HepG2 (cell line): ENCODE data around the gene NUBP2. TPM values are rescaled to one million over a fixed set of nuclear protein-coding genes. Genes with fewer than 3 reads are reported as not detected.
A peak's percentile ranks its signal among the peaks of the same experiment; 100 is the strongest.

ENCODE experiments used
- ATF1 ChIP-seq: IDR thresholded peaks from 2 replicates; pipeline ENCODE4 v1.6.1; 2016; ENCODE audit warnings: mild to moderate bottlenecking, control low read depth
- CBX5 ChIP-seq: sonication (generic); formaldehyde crosslinking; IDR thresholded peaks from 2 replicates; pipeline ENCODE4 v1.4.0; 2020; ENCODE audit warnings: missing genetic modification reagents, borderline replicate concordance
- GATAD1 ChIP-seq: IDR thresholded peaks from 2 replicates; pipeline ENCODE4 v1.6.1; 2016; ENCODE audit warnings: missing genetic modification reagents, missing compliant biosample characterization
- HDAC2 ChIP-seq: sonication (generic); formaldehyde crosslinking; IDR thresholded peaks from 2 replicates; pipeline ENCODE4 v1.4.0; 2020; ENCODE audit warnings: missing genetic modification reagents
- HNRNPUL1 ChIP-seq: fragments of 200-400 bp; formaldehyde crosslinking; IDR thresholded peaks from 2 replicates; pipeline ENCODE4 v1.6.1; 2017; ENCODE audit warnings: low read depth, mild to moderate bottlenecking, low read length, moderate library complexity
- ISL2 ChIP-seq: sonication (generic); formaldehyde crosslinking; IDR thresholded peaks from 2 replicates; pipeline ENCODE4 v1.5.0; 2020; ENCODE audit warnings: missing genetic modification reagents
- JUN ChIP-seq: sonication (generic); formaldehyde crosslinking; IDR thresholded peaks from 2 replicates; pipeline ENCODE4 v1.4.0; 2020; ENCODE audit warnings: mild to moderate bottlenecking, missing genetic modification reagents
- JUND ChIP-seq: sonication (generic); formaldehyde crosslinking; IDR thresholded peaks from 2 replicates; pipeline ENCODE4 v1.8.0; 2022; ENCODE audit warnings: mild to moderate bottlenecking, missing genetic modification reagents
- PLRG1 ChIP-seq: fragments of 450-650 bp; conservative IDR thresholded peaks from 2 replicates; pipeline ENCODE4 v1.6.1; 2016
- RBAK ChIP-seq: sonication (generic); formaldehyde crosslinking; IDR thresholded peaks from 2 replicates; pipeline ENCODE4 v1.5.1; 2020; ENCODE audit warnings: mild to moderate bottlenecking, missing genetic modification reagents
- STAT5B ChIP-seq: sonication (generic); formaldehyde crosslinking; IDR thresholded peaks from 2 replicates; pipeline ENCODE4 v1.4.0; 2020; ENCODE audit warnings: missing genetic modification reagents
- TRIM24 ChIP-seq: sonication (generic); formaldehyde crosslinking; IDR thresholded peaks from 2 replicates; pipeline ENCODE4 v1.8.0; 2022; ENCODE audit warnings: mild to moderate bottlenecking, missing genetic modification reagents
- ZC3H4 ChIP-seq: sonication (generic); formaldehyde crosslinking; IDR thresholded peaks from 2 replicates; pipeline ENCODE4 v1.4.0; 2020; ENCODE audit warnings: missing genetic modification reagents, borderline replicate concordance
- ZFP82 ChIP-seq: sonication (generic); formaldehyde crosslinking; IDR thresholded peaks from 2 replicates; pipeline ENCODE4 v1.5.1; 2020; ENCODE audit warnings: mild to moderate bottlenecking, missing genetic modification reagents, borderline replicate concordance
- ZNF138 ChIP-seq: sonication (generic); formaldehyde crosslinking; IDR thresholded peaks from 2 replicates; pipeline ENCODE4 v1.5.0; 2020; ENCODE audit warnings: mild to moderate bottlenecking, low read depth, missing genetic modification reagents
- ZNF343 ChIP-seq: sonication (generic); formaldehyde crosslinking; IDR thresholded peaks from 2 replicates; pipeline ENCODE4 v1.4.0; 2020; ENCODE audit warnings: mild to moderate bottlenecking, missing genetic modification reagents
- ZNF484 ChIP-seq: sonication (generic); formaldehyde crosslinking; IDR thresholded peaks from 2 replicates; pipeline ENCODE4 v1.5.1; 2020; ENCODE audit warnings: mild to moderate bottlenecking, low read depth, missing genetic modification reagents, borderline replicate concordance
- ZNF672 ChIP-seq: sonication (generic); formaldehyde crosslinking; IDR thresholded peaks from 2 replicates; pipeline ENCODE4 v1.8.1; 2022; ENCODE audit warnings: missing genetic modification reagents
- ZNF7 ChIP-seq: IDR thresholded peaks from 2 replicates; pipeline ENCODE4 v1.6.1; 2016; ENCODE audit warnings: missing biosample characterization, missing genetic modification reagents
- ZNF724P ChIP-seq: sonication (generic); formaldehyde crosslinking; IDR thresholded peaks from 2 replicates; pipeline ENCODE4 v1.8.0; 2022; ENCODE audit warnings: missing genetic modification reagents, borderline replicate concordance
- ZNF766 ChIP-seq: sonication (generic); formaldehyde crosslinking; IDR thresholded peaks from 2 replicates; pipeline ENCODE4 v1.5.0; 2020; ENCODE audit warnings: missing genetic modification reagents, borderline replicate concordance
- polyA plus RNA-seq, 8 experiments: library from polyadenylated mRNA; depleted of rRNA in 3 of 8; stranded (reverse) in 7 of 8; unstranded in 1 of 8; fragments of >200 nt; fragmentation: Illumina TruSeq in 4 of 8; extraction: Trizol in 4 of 8; gene quantifications; 2 replicates each; pipeline versions ENCODE4 v1.2.1 to v1.2.3, GENCODE V29; 2011 to 2016; ENCODE audit warnings: low read depth in 4 of 8, missing spikeins in 1 of 8, mixed read lengths in 1 of 8; ENCODE audit not compliant: insufficient read depth in 1 of 8
- total RNA-seq, 5 experiments: library from RNA; depleted of rRNA; stranded (reverse); fragments of >200 nt; fragmentation: Illumina TruSeq; extraction: Trizol; gene quantifications; 2 replicates each; pipeline ENCODE4 v1.2.3, GENCODE V29; 2016; ENCODE audit warnings: low read depth in 1 of 5
- TF ChIP-seq, protein P1 (sequence below): sonication (generic); formaldehyde crosslinking; IDR thresholded peaks from 2 replicates; pipeline ENCODE4 v1.9.0; 2021; ENCODE audit warnings: missing genetic modification reagents, mild to moderate bottlenecking, borderline replicate concordance
- TF ChIP-seq, protein P2 (sequence below): sonication (generic); formaldehyde crosslinking; IDR thresholded peaks from 2 replicates; pipeline ENCODE4 v1.4.0; 2020; ENCODE audit warnings: missing genetic modification reagents
- TF ChIP-seq, protein P3 (sequence below): sonication (generic); formaldehyde crosslinking; IDR thresholded peaks from 2 replicates; pipeline ENCODE4 v1.4.0; 2020; ENCODE audit warnings: missing genetic modification reagents

Gene NUBP2
- total and polyA plus RNA-seq, 2 of the 13 experiments (the other 11 are each of a cell fraction or from before 2014, with no cell fraction given): 25.7 to 61.5 TPM

DNA sequence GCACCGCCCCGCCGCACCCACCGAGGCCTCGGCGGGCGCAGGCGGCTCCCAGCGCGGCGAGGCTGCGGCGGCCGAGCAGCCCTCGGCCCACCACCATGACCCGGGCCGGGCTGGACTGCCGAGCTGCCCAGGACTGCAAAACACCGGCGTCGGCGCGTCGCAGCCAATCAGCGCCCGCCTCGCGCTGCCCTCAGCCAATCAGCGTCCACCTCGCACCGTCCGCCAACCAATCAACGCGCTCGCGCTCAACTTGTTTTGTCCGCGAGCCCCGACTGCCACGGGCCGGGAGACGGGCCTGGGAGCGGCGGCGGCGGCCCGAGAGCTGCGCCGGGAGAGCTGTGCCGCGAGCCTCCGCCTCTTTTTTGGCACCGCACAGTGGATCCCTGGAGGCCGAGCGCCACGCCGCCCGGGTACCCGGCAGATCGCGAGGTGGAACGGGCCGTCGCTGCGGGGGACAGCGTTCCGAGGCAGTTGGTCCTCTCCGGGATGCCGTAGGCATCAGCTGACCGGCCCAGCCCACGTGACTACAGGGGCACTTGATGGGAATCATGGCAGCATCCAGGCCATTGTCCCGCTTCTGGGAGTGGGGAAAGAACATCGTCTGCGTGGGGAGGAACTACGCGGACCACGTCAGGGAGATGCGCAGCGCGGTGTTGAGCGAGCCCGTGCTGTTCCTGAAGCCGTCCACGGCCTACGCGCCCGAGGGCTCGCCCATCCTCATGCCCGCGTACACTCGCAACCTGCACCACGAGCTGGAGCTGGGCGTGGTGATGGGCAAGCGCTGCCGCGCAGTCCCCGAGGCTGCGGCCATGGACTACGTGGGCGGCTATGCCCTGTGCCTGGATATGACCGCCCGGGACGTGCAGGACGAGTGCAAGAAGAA is 44.2 kb downstream of the NUBP2 start, which contains the start of the genes FAHD1 and HAGH (continued):
- TF ChIP-seq, protein P1, sequence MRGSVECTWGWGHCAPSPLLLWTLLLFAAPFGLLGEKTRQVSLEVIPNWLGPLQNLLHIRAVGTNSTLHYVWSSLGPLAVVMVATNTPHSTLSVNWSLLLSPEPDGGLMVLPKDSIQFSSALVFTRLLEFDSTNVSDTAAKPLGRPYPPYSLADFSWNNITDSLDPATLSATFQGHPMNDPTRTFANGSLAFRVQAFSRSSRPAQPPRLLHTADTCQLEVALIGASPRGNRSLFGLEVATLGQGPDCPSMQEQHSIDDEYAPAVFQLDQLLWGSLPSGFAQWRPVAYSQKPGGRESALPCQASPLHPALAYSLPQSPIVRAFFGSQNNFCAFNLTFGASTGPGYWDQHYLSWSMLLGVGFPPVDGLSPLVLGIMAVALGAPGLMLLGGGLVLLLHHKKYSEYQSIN (CRISPR knock-in tag): no peak
- TF ChIP-seq ZNF484 (CRISPR knock-in tag): 0 out of 2 replicates have a peak, but pooled peaks have one; percentile 22
- TF ChIP-seq JUND (CRISPR knock-in tag): peak; percentile 20; the same call in 1 of the 2 replicates
- no peak for TF ChIP-seq PLRG1
- TF ChIP-seq ZNF138: peak; percentile 88; the same call in 1 of the 2 replicates
- TF ChIP-seq RBAK (CRISPR knock-in tag): no peak
- TF ChIP-seq ZNF724P: peak; percentile 84
- no peak for TF ChIP-seq HNRNPUL1
- TF ChIP-seq, protein P2, sequence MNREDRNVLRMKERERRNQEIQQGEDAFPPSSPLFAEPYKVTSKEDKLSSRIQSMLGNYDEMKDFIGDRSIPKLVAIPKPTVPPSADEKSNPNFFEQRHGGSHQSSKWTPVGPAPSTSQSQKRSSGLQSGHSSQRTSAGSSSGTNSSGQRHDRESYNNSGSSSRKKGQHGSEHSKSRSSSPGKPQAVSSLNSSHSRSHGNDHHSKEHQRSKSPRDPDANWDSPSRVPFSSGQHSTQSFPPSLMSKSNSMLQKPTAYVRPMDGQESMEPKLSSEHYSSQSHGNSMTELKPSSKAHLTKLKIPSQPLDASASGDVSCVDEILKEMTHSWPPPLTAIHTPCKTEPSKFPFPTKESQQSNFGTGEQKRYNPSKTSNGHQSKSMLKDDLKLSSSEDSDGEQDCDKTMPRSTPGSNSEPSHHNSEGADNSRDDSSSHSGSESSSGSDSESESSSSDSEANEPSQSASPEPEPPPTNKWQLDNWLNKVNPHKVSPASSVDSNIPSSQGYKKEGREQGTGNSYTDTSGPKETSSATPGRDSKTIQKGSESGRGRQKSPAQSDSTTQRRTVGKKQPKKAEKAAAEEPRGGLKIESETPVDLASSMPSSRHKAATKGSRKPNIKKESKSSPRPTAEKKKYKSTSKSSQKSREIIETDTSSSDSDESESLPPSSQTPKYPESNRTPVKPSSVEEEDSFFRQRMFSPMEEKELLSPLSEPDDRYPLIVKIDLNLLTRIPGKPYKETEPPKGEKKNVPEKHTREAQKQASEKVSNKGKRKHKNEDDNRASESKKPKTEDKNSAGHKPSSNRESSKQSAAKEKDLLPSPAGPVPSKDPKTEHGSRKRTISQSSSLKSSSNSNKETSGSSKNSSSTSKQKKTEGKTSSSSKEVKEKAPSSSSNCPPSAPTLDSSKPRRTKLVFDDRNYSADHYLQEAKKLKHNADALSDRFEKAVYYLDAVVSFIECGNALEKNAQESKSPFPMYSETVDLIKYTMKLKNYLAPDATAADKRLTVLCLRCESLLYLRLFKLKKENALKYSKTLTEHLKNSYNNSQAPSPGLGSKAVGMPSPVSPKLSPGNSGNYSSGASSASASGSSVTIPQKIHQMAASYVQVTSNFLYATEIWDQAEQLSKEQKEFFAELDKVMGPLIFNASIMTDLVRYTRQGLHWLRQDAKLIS: peak; percentile 67; the same call in 1 of the 2 replicates
- no peak for TF ChIP-seq TRIM24 (CRISPR knock-in tag)
- peak; percentile 90; the same call in 1 of the 2 replicates for TF ChIP-seq ZNF766 (CRISPR knock-in tag)
- no peak for TF ChIP-seq STAT5B (CRISPR knock-in tag)
- TF ChIP-seq ISL2: peak; percentile 63
- peak; percentile 96 for TF ChIP-seq HDAC2 (CRISPR knock-in tag)
- TF ChIP-seq, protein P3, sequence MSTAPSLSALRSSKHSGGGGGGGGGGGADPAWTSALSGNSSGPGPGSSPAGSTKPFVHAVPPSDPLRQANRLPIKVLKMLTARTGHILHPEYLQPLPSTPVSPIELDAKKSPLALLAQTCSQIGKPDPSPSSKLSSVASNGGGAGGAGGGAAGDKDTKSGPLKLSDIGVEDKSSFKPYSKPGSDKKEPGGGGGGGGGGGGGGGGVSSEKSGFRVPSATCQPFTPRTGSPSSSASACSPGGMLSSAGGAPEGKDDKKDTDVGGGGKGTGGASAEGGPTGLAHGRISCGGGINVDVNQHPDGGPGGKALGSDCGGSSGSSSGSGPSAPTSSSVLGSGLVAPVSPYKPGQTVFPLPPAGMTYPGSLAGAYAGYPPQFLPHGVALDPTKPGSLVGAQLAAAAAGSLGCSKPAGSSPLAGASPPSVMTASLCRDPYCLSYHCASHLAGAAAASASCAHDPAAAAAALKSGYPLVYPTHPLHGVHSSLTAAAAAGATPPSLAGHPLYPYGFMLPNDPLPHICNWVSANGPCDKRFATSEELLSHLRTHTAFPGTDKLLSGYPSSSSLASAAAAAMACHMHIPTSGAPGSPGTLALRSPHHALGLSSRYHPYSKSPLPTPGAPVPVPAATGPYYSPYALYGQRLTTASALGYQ (CRISPR knock-in tag): 0 out of 2 replicates have a peak, but pooled peaks have one; percentile 58
- TF ChIP-seq GATAD1 (CRISPR knock-in tag): peak; percentile 100
- no peak; the same call in 1 of the 2 replicates for TF ChIP-seq ZNF7 (CRISPR knock-in tag)
- TF ChIP-seq ZFP82: no peak
- peak; percentile 88 for TF ChIP-seq CBX5 (CRISPR knock-in tag)
- no peak for TF ChIP-seq ZC3H4 (CRISPR knock-in tag)
- TF ChIP-seq ZNF672 (CRISPR knock-in tag): no peak; the same call in 1 of the 2 replicates
- TF ChIP-seq JUN (CRISPR knock-in tag): 0 out of 2 replicates have a peak, but pooled peaks have one; percentile 25
- peak; percentile 68; the same call in 1 of the 2 replicates for TF ChIP-seq ZNF343
- no peak for TF ChIP-seq ATF1
